SK-N-SH (cell line): ENCODE results near the gene ADGRF4. TPM values are rescaled to one million over a fixed set of nuclear protein-coding genes. Genes with fewer than 3 reads are reported as not detected.

Source experiments
- CTCF ChIA-PET: fragments of 300-600, 350-600 bp; formaldehyde crosslinking; extraction: SDS; loops from one replicate; lab custom pipeline; 2021; lab: Yijun Ruan, JAX
- POLR2A ChIA-PET: fragments of 350-600 bp; sonication (Branson Sonifier 250); formaldehyde crosslinking; extraction: SDS; loops from one replicate; lab custom pipeline; 2020; ENCODE audit warnings: antibody characterized with exemption, inconsistent platforms; lab: Yijun Ruan, JAX
- DNase-seq: peaks from one replicate; pipeline ENCODE4 v3.0.0; 2012
- H2AFZ ChIP-seq: fragments of 200-600 bp; sonication (generic); 2 replicates; pipeline ENCODE4 v1.8.1; 2016; ENCODE audit warnings: antibody characterized with exemption, mild to moderate bottlenecking, low read depth
- H3F3A ChIP-seq: fragments of 200-600 bp; sonication (generic); replicated peaks from 2 replicates; pipeline ENCODE3; 2016; ENCODE audit warnings: antibody characterized with exemption, mild to moderate bottlenecking; ENCODE audit not compliant: insufficient read depth
- H3K27ac ChIP-seq, 2 experiments: fragments of 200-500 bp in 1 of 2; fragments of 200-600 bp in 1 of 2; sonication (Bioruptor generic) in 1 of 2; sonication (generic), shearing (Covaris generic) in 1 of 2; 2 replicates each; pipeline versions ENCODE4 v1.5.1 to v1.6.1; 2014 to 2016; ENCODE audit warnings: low read depth in 2 of 2, inconsistent platforms in 1 of 2, low read length in 1 of 2, mild to moderate bottlenecking in 1 of 2, mixed read lengths in 1 of 2
- H3K27me3 ChIP-seq: fragments of 200-600 bp; sonication (generic), shearing (Covaris generic); 2 replicates; pipeline ENCODE4 v1.6.1; 2016; ENCODE audit warnings: mixed run types; ENCODE audit not compliant: insufficient read depth
- H3K36me3 ChIP-seq, 2 experiments: fragments of 200-500 bp in 1 of 2; fragments of 200-600 bp in 1 of 2; sonication (Bioruptor generic) in 1 of 2; sonication (generic) in 1 of 2; replicated peaks in 1 of 2; 2 replicates each; pipeline versions ENCODE3 to v1.5.1; 2014 to 2016; ENCODE audit warnings: low read length in 1 of 2, mild to moderate bottlenecking in 1 of 2; ENCODE audit not compliant: insufficient read depth in 2 of 2, control insufficient read depth in 1 of 2
- H3K4me1 ChIP-seq, 2 experiments: fragments of 200-500 bp in 1 of 2; fragments of 200-600 bp in 1 of 2; sonication (Bioruptor generic) in 1 of 2; sonication (generic), shearing (Covaris generic) in 1 of 2; 2 replicates each; pipeline versions ENCODE4 v1.5.1 to v1.6.1; 2014 to 2016; ENCODE audit warnings: low read depth in 1 of 2, low read length in 1 of 2, mixed run types in 1 of 2; ENCODE audit not compliant: insufficient read depth in 2 of 2, control insufficient read depth in 1 of 2
- H3K4me2 ChIP-seq: fragments of 200-600 bp; sonication (generic), shearing (Covaris generic); 2 replicates; pipeline ENCODE4 v1.6.1; 2017; ENCODE audit warnings: mixed run types
- H3K4me3 ChIP-seq, 2 experiments: fragments of 200-500 bp in 1 of 2; fragments of 200-600 bp in 1 of 2; sonication (Bioruptor generic) in 1 of 2; sonication (generic), shearing (Covaris generic) in 1 of 2; 2 replicates each; pipeline versions ENCODE4 v1.5.1 to v1.8.1; 2014 to 2016; ENCODE audit warnings: low read depth in 2 of 2, inconsistent platforms in 1 of 2, low read length in 1 of 2, mild to moderate bottlenecking in 1 of 2, mixed read lengths in 1 of 2, moderate library complexity in 1 of 2
- H3K79me2 ChIP-seq: fragments of 200-600 bp; sonication (generic); 2 replicates; pipeline ENCODE4 v1.8.1; 2017; ENCODE audit warnings: mild to moderate bottlenecking; ENCODE audit not compliant: insufficient read depth
- H3K9ac ChIP-seq: fragments of 200-600 bp; sonication (generic); 2 replicates; pipeline ENCODE4 v1.6.1; 2017; ENCODE audit warnings: mixed run types
- H3K9me2 ChIP-seq: fragments of 200-600 bp; sonication (generic); 2 replicates; pipeline ENCODE4 v1.6.1; 2017; ENCODE audit warnings: mixed run types
- H3K9me3 ChIP-seq: fragments of 200-600 bp; sonication (generic); 2 replicates; pipeline ENCODE4 v1.6.1; 2017; ENCODE audit warnings: mixed run types, mild to moderate bottlenecking, moderate library complexity
- H4K20me1 ChIP-seq: fragments of 200-600 bp; sonication (generic); 2 replicates; pipeline ENCODE4 v1.6.1; 2017; ENCODE audit warnings: mild to moderate bottlenecking, mixed run types; ENCODE audit not compliant: insufficient read depth
- CHD2 ChIP-seq: fragments of 150-350 bp; IDR thresholded peaks from 2 replicates; pipeline ENCODE4 v1.6.1; 2018; ENCODE audit warnings: low read length; ENCODE audit not compliant: partially characterized antibody
- ELF1 ChIP-seq: IDR thresholded peaks from 2 replicates; pipeline ENCODE4 v1.4.0; 2012
- EZH2phosphoT487 ChIP-seq: fragments of 200-600 bp; sonication (generic); IDR thresholded peaks from 2 replicates; pipeline ENCODE4 v1.6.1; 2017; ENCODE audit warnings: low read depth, mixed run types, mild to moderate bottlenecking, antibody characterized with exemption, moderate library complexity, borderline replicate concordance
- FOSL2 ChIP-seq: IDR thresholded peaks from 2 replicates; pipeline ENCODE4 v1.4.0; 2012; ENCODE audit warnings: low read depth, mild to moderate bottlenecking, moderate library complexity, borderline replicate concordance
- FOXJ3 ChIP-seq: sonication (generic); formaldehyde crosslinking; IDR thresholded peaks from 2 replicates; pipeline ENCODE4 v1.5.1; 2020; ENCODE audit warnings: mild to moderate bottlenecking, missing genetic modification reagents
- GABPA ChIP-seq: IDR thresholded peaks from 2 replicates; pipeline ENCODE4 v1.4.0; 2012; ENCODE audit warnings: low read depth, mild to moderate bottlenecking
- GATA2 ChIP-seq: sonication (generic); formaldehyde crosslinking; IDR thresholded peaks from 2 replicates; pipeline ENCODE4 v1.5.0; 2020; ENCODE audit warnings: mild to moderate bottlenecking, missing genetic modification reagents
- JUND ChIP-seq: IDR thresholded peaks from 2 replicates; pipeline ENCODE4 v1.4.0; 2012
- POLR2AphosphoS5 ChIP-seq: IDR thresholded peaks from 2 replicates; pipeline ENCODE4 v1.6.1; 2012; ENCODE audit warnings: low read depth, low read length
- RAD21 ChIP-seq: IDR thresholded peaks from 2 replicates; pipeline ENCODE4 v1.6.1; 2012; ENCODE audit warnings: mild to moderate bottlenecking, low read length
- RXRA ChIP-seq: IDR thresholded peaks from 2 replicates; pipeline ENCODE4 v1.4.0; 2012; ENCODE audit warnings: low read depth, mild to moderate bottlenecking, borderline replicate concordance
- SIN3A ChIP-seq: IDR thresholded peaks from 2 replicates; pipeline ENCODE4 v1.6.1; 2012; ENCODE audit warnings: low read depth, mild to moderate bottlenecking, low read length, moderate library complexity, borderline replicate concordance
- TAF1 ChIP-seq: IDR thresholded peaks from 2 replicates; pipeline ENCODE4 v1.6.1; 2012; ENCODE audit warnings: low read depth, mild to moderate bottlenecking, low read length, moderate library complexity, borderline replicate concordance
- TEAD4 ChIP-seq: IDR thresholded peaks from 2 replicates; pipeline ENCODE4 v1.4.0; 2012; ENCODE audit warnings: mild to moderate bottlenecking, borderline replicate concordance; ENCODE audit not compliant: insufficient read depth
- YY1 ChIP-seq: IDR thresholded peaks from 2 replicates; pipeline ENCODE4 v1.4.0; 2012; ENCODE audit warnings: low read depth, mild to moderate bottlenecking
- WGBS: methylation state at CpG from one replicate; pipeline ENCODE4 v1.1.6; 2017; ENCODE audit warnings: low lambda C conversion rate; 5-methylcytosine and 5-hydroxymethylcytosine counted together
- polyA plus RNA-seq, 3 experiments: library from polyadenylated mRNA; depleted of rRNA; stranded (reverse); fragments of >200 nt; gene quantifications; 2 replicates each; pipeline ENCODE4 v1.2.3, GENCODE V29; 2012
- TF ChIP-seq, protein P1 (sequence below): fragments of 150-350 bp; IDR thresholded peaks from 2 replicates; pipeline ENCODE4 v1.6.1; 2016; ENCODE audit warnings: mild to moderate bottlenecking, low read depth, low read length
- TF ChIP-seq, protein P2 (sequence below): IDR thresholded peaks from 2 replicates; pipeline ENCODE4 v1.6.1; 2012; ENCODE audit warnings: mild to moderate bottlenecking, low read depth, low read length, moderate library complexity
- TF ChIP-seq, protein P3 (sequence below): fragments of 200-600 bp; sonication (generic); IDR thresholded peaks from 2 replicates; pipeline ENCODE4 v1.6.1; 2017; ENCODE audit warnings: antibody characterized with exemption, mild to moderate bottlenecking, moderate library complexity
- TF ChIP-seq, protein P4 (sequence below): IDR thresholded peaks from 2 replicates; pipeline ENCODE4 v1.4.0; 2012; ENCODE audit warnings: low read depth
- TF ChIP-seq, protein P5 (sequence below): fragments of 150-350 bp; IDR thresholded peaks from 2 replicates; pipeline ENCODE4 v1.6.1; 2017; ENCODE audit warnings: antibody characterized with exemption, low read length, low read depth, borderline replicate concordance

ADGRF4 gene
- polyA plus RNA-seq, 1 of the 3 experiments (the other 2 are of a cell fraction): not detected

DNA sequence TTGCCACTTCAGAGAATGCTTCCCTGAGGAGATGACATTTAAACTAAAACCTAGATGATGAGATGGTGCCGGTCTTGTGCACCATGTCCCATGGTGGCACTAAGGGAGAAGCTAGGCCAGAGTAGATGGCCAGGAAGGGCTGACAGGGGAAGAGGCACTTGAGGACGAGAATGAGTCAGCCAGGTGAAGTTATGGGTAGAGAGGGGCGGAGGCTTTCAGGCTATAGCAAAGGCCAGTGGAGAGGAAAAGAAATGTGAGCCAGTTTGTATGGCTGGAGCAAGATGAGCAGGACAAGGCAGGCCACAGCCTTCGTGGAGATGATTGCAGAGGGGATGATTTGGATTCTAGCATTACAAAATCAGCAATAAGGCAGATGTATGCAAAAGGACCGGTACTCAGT, 44.7 kb upstream of the ADGRF4 start:
- no peak overlapping the region for H3K4me2 ChIP-seq
- no peaks in the 10 kb centered on the region for H3K9me2 ChIP-seq
- H3K4me1 ChIP-seq: no peaks in the 10 kb centered on the region
- H3K4me3 ChIP-seq: no peak overlapping the region
- H3K79me2 ChIP-seq: no peaks in the 10 kb centered on the region
- no peaks in the 10 kb centered on the region for H3F3A ChIP-seq
- no peak for TF ChIP-seq FOSL2
- TF ChIP-seq, protein P1, sequence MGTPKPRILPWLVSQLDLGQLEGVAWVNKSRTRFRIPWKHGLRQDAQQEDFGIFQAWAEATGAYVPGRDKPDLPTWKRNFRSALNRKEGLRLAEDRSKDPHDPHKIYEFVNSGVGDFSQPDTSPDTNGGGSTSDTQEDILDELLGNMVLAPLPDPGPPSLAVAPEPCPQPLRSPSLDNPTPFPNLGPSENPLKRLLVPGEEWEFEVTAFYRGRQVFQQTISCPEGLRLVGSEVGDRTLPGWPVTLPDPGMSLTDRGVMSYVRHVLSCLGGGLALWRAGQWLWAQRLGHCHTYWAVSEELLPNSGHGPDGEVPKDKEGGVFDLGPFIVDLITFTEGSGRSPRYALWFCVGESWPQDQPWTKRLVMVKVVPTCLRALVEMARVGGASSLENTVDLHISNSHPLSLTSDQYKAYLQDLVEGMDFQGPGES: no peak
- TF ChIP-seq, protein P2, sequence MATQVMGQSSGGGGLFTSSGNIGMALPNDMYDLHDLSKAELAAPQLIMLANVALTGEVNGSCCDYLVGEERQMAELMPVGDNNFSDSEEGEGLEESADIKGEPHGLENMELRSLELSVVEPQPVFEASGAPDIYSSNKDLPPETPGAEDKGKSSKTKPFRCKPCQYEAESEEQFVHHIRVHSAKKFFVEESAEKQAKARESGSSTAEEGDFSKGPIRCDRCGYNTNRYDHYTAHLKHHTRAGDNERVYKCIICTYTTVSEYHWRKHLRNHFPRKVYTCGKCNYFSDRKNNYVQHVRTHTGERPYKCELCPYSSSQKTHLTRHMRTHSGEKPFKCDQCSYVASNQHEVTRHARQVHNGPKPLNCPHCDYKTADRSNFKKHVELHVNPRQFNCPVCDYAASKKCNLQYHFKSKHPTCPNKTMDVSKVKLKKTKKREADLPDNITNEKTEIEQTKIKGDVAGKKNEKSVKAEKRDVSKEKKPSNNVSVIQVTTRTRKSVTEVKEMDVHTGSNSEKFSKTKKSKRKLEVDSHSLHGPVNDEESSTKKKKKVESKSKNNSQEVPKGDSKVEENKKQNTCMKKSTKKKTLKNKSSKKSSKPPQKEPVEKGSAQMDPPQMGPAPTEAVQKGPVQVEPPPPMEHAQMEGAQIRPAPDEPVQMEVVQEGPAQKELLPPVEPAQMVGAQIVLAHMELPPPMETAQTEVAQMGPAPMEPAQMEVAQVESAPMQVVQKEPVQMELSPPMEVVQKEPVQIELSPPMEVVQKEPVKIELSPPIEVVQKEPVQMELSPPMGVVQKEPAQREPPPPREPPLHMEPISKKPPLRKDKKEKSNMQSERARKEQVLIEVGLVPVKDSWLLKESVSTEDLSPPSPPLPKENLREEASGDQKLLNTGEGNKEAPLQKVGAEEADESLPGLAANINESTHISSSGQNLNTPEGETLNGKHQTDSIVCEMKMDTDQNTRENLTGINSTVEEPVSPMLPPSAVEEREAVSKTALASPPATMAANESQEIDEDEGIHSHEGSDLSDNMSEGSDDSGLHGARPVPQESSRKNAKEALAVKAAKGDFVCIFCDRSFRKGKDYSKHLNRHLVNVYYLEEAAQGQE: no peak
- no peak for TF ChIP-seq GABPA
- no peak for TF ChIP-seq RAD21
- TF ChIP-seq TAF1: no peak
- TF ChIP-seq GATA2 (CRISPR knock-in tag): no peak
- no peak for TF ChIP-seq POLR2AphosphoS5
- no peak for TF ChIP-seq ELF1
- TF ChIP-seq EZH2phosphoT487: no peak
- TF ChIP-seq SIN3A: no peak
- TF ChIP-seq, protein P3, sequence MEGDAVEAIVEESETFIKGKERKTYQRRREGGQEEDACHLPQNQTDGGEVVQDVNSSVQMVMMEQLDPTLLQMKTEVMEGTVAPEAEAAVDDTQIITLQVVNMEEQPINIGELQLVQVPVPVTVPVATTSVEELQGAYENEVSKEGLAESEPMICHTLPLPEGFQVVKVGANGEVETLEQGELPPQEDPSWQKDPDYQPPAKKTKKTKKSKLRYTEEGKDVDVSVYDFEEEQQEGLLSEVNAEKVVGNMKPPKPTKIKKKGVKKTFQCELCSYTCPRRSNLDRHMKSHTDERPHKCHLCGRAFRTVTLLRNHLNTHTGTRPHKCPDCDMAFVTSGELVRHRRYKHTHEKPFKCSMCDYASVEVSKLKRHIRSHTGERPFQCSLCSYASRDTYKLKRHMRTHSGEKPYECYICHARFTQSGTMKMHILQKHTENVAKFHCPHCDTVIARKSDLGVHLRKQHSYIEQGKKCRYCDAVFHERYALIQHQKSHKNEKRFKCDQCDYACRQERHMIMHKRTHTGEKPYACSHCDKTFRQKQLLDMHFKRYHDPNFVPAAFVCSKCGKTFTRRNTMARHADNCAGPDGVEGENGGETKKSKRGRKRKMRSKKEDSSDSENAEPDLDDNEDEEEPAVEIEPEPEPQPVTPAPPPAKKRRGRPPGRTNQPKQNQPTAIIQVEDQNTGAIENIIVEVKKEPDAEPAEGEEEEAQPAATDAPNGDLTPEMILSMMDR: no peak
- no peak for TF ChIP-seq FOXJ3
- TF ChIP-seq RXRA: no peak
- no peak for TF ChIP-seq JUND
- TF ChIP-seq CHD2: no peak
- TF ChIP-seq, protein P4, sequence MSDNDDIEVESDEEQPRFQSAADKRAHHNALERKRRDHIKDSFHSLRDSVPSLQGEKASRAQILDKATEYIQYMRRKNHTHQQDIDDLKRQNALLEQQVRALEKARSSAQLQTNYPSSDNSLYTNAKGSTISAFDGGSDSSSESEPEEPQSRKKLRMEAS: no peak
- TF ChIP-seq YY1: no peak
- TF ChIP-seq TEAD4: no peak
- TF ChIP-seq, protein P5, sequence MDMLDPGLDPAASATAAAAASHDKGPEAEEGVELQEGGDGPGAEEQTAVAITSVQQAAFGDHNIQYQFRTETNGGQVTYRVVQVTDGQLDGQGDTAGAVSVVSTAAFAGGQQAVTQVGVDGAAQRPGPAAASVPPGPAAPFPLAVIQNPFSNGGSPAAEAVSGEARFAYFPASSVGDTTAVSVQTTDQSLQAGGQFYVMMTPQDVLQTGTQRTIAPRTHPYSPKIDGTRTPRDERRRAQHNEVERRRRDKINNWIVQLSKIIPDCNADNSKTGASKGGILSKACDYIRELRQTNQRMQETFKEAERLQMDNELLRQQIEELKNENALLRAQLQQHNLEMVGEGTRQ: no peak
- TF ChIP-seq, all 33 proteins: peak for 0
- Histone ChIP-seq H3K27ac (no peak overlapping the region), H3K36me3 (no peaks in the 10 kb centered on the region), H2AFZ (no peak overlapping the region), H4K20me1 (no peaks in the 10 kb centered on the region), H3K27me3 (peaks cover 10% of the 10 kb centered on the region; the same call in 1 of the 2 replicates), H3K9ac (no peak overlapping the region), H3K9me3 (no peaks in the 10 kb centered on the region)
- no peak for DNase-seq
- 23% methylated on average over 5 of the region's 5 CpGs for WGBS
- POLR2A ChIA-PET: no interaction called here
- CTCF ChIA-PET: interaction anchor here (1.9 kb wide), 1 partner anchor 23 kb away, joined by 6 read pairs; no protein-coding TSS in a partner anchor
